GM12892 (cell line): ENCODE results near the gene NPPA.

Experiments
- POLR2A ChIP-seq: IDR thresholded peaks from 2 replicates; pipeline ENCODE4 v1.6.1; 2011; ENCODE audit warnings: low read depth, low read length, control low read depth
- POLR2AphosphoS5 ChIP-seq: IDR thresholded peaks from 2 replicates; pipeline ENCODE4 v1.6.1; 2011; ENCODE audit warnings: low read depth, low read length, control low read depth
- TAF1 ChIP-seq: IDR thresholded peaks from 2 replicates; pipeline ENCODE4 v1.6.1; 2011; ENCODE audit warnings: low read depth, mild to moderate bottlenecking, control low read depth, low read length, borderline replicate concordance

DNA sequence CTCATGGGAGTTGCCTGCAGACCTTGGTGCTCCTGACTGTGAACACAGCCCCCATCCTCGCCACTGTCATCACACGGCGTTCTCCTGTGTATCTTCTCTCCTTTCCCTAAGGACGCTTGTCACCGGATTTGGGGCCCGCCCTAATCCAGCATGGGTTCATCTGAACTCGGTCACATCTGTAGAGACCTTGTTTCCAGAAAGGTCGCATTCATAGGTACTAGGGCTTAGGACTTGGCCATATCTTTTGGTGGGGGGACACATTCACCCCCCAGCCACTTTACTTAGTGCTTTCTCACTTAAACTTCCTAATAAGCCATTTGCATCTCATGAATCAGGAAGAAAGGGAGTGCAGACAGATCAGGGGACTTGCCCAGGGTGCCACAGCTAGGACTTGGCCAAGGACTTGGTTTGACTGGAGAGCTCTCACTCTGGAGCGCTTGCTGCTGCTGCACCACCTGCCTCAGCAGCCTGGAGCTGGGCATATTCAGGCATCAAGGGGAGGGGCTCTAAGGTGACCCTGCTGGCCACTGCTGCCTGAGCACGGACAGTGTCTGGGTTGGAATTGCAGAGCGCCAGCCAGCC is 9.7 kb downstream of the NPPA start:
- no peak for TF ChIP-seq POLR2AphosphoS5
- no peak for TF ChIP-seq POLR2A
- TF ChIP-seq TAF1: no peak
